GM21390 (cell line): ENCODE results near the gene KIF27.
"Not testable (repeated sequence)": the region's sequence is repeated elsewhere in the genome, so short reads cannot be mapped to it uniquely, and the experiment has no call there.

Experiments used
- ATAC-seq: cut with Tn5 transposase; IDR thresholded peaks from one replicate; pipeline ENCODE4 v1.9.1; 2021; ENCODE audit not compliant: unreplicated experiment

The KIF27 gene

DNA sequence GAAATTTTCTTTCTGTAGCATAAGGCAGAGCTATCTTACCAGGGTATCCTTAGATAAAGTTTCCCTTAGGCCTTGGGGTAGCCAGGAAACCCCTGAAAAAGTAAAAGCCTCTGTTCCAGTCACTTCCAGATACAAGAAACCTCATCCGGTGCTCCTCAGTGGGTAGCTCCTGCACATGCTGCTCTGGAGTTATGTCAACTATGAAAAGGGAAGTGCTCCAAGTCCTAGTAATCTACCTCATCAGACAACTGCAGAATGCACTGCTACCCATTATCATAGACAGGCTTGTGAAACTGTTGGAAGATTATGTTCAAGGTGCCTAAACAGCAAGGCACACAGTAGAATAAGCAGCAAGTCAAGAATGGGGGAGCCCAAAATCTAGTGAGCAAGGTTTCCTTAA, 112.0 kb downstream of the KIF27 start:
- ATAC-seq = not testable (repeated sequence)

DNA sequence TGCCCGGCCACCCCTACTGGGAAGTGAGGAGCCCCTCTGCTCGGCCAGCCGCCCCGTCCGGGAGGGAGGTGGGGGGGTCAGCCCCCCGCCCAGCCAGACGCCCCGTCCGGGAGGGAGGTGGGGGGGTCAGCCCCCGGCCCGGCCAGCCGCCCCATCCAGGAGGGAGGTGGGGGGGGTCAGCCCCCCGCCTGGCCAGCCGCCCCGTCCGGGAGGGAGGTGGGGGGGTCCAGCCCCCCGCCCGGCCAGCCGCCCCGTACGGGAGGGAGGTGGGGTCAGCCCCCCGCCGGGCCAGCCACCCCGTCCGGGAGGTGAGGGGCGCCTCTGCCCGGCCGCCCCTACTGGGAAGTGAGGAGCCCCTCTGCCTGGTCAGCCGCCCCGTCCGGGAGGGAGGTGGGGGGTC, 116.8 kb downstream of the KIF27 start:
- not testable (repeated sequence) for ATAC-seq

DNA sequence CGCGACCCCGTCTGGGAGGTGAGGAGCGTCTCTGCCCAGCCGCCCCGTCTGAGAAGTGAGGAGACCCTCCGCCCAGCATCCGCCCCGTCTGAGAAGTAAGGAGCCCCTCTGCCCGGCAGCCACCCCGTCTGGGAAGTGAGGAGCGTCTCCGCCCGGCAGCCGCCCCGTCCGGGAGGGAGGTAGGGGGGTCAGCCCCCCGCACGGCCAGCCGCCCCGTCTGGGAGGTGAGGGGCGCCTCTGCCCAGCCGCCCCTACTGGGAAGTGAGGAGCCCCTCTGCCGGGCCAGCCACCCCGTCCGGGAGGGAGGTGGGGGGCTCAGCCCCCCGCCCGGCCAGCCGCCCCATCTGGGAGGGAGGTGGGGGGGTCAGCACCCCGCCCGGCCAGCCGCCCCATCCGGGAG, 117.3 kb downstream of the KIF27 start:
- not testable (repeated sequence) for ATAC-seq

DNA sequence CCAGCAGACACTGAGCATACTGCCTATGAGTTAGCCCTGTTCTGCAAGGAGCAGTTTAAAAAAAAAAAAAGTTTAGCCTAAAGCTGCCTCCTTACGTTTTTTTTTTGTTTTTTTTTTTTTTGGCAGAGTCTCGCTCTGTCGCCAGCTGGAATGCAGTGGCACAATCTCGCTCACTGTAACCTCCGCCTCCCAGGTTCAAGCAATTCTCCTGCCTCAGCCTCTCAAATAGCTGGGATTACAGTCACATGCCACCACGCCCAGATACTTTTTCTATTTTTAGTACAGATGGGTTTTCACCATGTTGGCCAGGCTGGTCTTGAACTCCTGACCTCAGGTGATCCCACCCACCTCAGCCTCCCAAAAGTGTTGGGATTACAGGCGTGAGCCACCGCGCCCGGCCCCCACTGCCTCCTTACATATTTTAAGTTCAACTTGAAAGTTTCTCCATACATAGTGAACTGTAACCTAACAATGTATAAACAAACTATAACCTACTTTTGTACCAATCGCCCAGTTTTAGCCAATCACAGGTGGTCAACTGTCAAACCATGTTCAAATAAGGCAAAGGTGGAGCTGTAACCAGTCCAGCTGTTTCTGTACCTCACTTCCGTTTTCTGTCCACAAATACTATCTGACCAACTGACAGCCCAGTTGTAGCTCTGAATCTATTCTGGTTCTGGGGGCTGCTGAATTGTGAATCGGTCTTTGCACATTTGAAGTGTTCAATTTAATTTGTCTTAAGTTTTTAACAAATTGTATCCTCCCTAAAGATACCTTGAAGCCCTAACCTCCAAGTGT, 120.8 kb downstream of the KIF27 start:
- no peak for ATAC-seq

DNA sequence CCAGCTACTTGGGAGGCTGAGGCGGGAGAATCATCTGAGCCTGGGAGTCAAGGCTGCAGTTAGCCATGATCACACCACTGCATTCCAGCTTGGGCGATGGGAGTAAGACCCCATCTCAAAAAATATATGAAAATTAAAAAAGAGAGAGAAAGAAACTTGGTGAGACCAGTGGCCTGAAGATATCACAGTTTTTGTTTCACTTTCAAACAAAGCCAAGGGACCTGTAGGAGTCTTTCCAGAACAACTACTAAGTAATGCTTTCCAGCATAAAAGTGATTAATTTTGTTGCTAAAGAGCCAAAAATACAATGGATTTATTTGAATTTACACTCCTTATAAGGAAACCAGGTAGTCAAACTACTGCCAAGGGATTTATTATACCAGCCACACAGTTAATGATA, 127.2 kb downstream of the KIF27 start:
- ATAC-seq = no peak

DNA sequence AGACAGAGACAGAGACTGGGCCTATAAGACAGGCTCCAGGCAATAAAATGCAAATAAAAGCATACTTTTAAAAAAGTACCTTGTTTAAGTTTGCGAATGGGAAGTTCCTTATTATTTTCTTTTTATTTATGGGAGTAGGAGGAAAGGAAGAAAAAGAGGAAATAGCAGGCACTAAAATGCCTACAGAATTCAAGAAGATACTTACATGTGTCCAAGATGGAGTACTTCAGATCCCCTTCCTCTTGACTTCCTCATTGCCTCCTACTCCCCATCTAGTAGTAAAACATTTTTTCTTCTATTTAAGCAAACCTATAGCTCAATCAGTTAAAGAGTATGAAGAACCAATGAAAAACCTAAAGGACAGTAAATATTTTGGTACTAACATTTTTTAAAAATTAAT, 128.5 kb downstream of the KIF27 start:
- ATAC-seq = no peak
